Neutrophil (primary cell): ENCODE data around the gene CYB561D1.

Experiments
- H3K27ac ChIP-seq: fragments of 200-600 bp; sonication (generic); 2 replicates; pipeline ENCODE4 v1.5.1; 2016; ENCODE audit warnings: mild to moderate bottlenecking, moderate library complexity
- H3K27me3 ChIP-seq: fragments of 200-600 bp; sonication (generic); 2 replicates; pipeline ENCODE4 v1.6.0; 2016; ENCODE audit warnings: mild to moderate bottlenecking
- H3K36me3 ChIP-seq: fragments of 200-600 bp; sonication (generic); 2 replicates; pipeline ENCODE4 v1.5.1; 2017
- H3K4me1 ChIP-seq, 2 experiments: fragments of 200-600 bp in 1 of 2; sonication (generic) in 1 of 2; 1 replicate in 1 of 2; 2 replicates in 1 of 2; pipeline versions ENCODE4 v1.5.1 to v1.6.1; 2013 to 2016; ENCODE audit warnings: low read depth in 1 of 2, low read length in 1 of 2, mild to moderate bottlenecking in 1 of 2, moderate library complexity in 1 of 2; ENCODE audit not compliant: control insufficient read depth in 1 of 2, insufficient read depth in 1 of 2
- H3K4me3 ChIP-seq, 2 experiments: fragments of 200-600 bp in 1 of 2; sonication (generic) in 1 of 2; 1 replicate in 1 of 2; 2 replicates in 1 of 2; pipeline ENCODE4 v1.5.1; 2013 to 2016; ENCODE audit warnings: low read depth in 1 of 2, low read length in 1 of 2, mild to moderate bottlenecking in 1 of 2, moderate library complexity in 1 of 2
- H3K9me3 ChIP-seq: fragments of 200-600 bp; sonication (generic); 2 replicates; pipeline ENCODE4 v1.5.1; 2016
- CTCF ChIP-seq: fragments of 200-600 bp; sonication (generic); IDR thresholded peaks from 2 replicates; pipeline ENCODE4 v1.5.1; 2016; ENCODE audit warnings: antibody characterized with exemption

CYB561D1 gene

DNA sequence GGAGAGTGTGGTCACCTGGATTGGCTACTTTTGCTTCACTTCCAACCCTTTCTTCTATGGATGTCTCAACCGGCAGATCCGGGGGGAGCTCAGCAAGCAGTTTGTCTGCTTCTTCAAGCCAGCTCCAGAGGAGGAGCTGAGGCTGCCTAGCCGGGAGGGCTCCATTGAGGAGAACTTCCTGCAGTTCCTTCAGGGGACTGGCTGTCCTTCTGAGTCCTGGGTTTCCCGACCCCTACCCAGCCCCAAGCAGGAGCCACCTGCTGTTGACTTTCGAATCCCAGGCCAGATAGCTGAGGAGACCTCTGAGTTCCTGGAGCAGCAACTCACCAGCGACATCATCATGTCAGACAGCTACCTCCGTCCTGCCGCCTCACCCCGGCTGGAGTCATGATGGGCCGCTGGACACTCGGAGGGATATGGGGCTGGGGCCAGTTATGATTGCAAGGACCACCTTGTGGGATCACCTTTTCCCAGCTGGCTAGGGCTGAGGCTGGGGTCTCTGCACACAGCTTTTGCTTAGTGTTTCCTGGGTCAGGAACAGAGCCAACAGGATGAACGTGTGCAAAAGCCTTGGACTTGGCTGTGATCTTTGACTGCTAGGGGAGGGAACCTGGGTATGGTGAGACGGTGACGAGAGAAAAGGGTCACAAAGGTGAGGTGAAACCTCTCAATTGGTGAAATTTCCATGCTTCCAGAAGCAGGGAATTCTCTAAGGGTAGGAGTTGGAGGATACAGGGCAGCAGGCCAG, 50.3 kb downstream of the CYB561D1 start:
- no peak overlapping the region for H3K27ac ChIP-seq
- H3K9me3 ChIP-seq: no peaks in the 10 kb centered on the region
- TF ChIP-seq CTCF: no peak
- no peak overlapping the region for H3K4me3 ChIP-seq
- H3K4me1 ChIP-seq: peaks cover 19 to 21% of the 10 kb centered on the region in 2 experiments
- no peaks in the 10 kb centered on the region for H3K36me3 ChIP-seq
- no peaks in the 10 kb centered on the region for H3K27me3 ChIP-seq

DNA sequence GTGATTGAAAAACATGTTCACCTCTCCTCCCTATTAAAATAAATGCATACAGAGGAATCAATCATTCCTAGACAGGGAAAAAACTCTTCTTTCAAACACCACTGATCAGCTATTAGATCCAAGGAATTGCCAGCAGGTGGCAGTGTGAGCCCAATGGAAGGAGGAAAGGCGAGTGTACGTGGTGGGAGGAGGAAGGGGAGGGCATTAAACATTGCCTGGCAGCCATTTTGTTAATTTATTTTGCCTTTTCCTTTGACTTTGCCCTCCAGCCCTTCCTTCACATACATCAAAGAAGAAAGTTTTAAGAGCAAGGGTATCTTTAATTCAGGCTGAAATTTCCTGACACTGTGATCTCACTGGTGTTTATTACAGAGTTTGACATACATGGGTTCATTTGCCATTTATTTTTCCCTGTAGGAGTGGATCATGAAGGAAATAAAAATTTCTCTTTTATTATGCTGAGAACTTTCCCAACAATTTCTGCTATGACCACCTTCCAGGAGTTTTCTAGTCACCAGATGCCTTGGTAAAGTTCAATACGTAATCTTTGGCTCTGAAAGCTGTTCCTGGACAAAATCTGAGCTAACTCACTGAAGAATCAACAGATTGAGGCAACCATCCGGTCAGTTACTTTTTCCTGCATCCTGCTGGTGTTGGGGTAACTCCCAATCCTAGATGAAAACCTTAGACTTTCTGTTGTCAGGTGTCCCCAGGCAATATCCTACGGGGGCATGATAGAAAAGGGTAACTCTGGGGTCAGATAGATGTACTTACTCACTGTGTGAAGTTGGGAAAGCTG, 52.6 kb downstream of the CYB561D1 start:
- Histone ChIP-seq H3K27ac (peak overlapping the region; percentile 97), H3K4me1 (peaks cover 42 to 44% of the 10 kb centered on the region in 2 experiments), H3K4me3 (peak overlapping the region; percentile 92 to 95), H3K27me3 (no peaks in the 10 kb centered on the region), H3K9me3 (no peaks in the 10 kb centered on the region), H3K36me3 (no peaks in the 10 kb centered on the region)
- TF ChIP-seq CTCF: peak; percentile 94

- Histone ChIP-seq H3K9me3 (no peaks in the 10 kb centered on the region), H3K27ac (peak overlapping the region; percentile 97), H3K4me3 (peak overlapping the region; percentile 92 to 95), H3K36me3 (no peaks in the 10 kb centered on the region), H3K4me1 (peaks cover 54 to 55% of the 10 kb centered on the region in 2 experiments), H3K27me3 (no peaks in the 10 kb centered on the region)
- no peak for TF ChIP-seq CTCF
Measured at GRCh38 chr1:109547463-109548320, 53.8 kb downstream of the CYB561D1 start.

DNA sequence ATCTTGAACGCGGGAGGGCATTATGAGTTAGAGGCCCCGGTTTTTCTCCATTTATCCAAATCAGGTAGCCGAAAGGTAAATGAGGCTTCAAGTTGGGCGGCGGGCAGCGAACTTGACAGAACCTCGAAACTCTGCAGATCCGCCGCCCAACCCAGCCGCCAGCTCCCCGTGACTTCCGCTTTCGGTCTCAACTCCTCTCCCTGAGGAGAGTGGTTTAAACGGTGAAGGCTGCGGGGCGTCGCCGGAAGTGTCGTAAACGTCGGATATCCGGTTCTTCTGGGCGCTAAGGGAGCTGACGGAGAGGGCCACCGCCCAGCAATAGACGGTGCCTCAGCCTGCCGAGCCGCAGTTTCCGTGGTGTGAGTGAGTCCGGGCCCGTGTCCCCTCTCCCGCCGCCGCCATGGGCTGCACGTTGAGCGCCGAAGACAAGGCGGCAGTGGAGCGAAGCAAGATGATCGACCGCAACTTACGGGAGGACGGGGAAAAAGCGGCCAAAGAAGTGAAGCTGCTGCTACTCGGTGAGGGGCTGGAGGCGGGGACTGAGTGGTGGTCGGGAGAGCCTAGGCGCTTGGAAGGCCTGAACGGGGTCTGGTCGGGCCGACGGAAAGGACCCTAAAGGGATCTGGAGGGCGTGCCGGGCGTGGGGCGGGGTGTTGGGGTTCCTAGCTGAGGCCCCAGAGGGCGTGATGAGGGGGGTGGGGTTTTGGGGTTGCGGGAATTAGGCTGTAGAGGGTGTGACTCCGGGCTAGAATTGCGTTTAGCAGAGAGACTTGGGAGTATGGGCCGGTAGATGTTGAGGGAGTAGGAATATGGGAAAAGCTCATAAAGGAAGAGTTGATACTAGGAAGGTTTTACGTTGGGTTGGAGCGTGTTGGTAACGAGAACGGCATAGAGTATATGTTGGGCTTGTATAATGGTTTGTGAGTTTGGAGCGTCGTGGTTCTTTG, 54.7 kb downstream of the CYB561D1 start, which contains the start of gene GNAI3:
Gene GNAI3 (plus strand): TSS at position 295 of the 947 bp plus-strand sequence. CDS start 106 bp downstream, at position 401.
- Histone ChIP-seq H3K27ac (peak within 1 kb of the TSS; percentile 97), H3K4me3 (peak within 1 kb of the TSS; percentile 92 to 95), H3K27me3 (no peaks in the 10 kb centered on the region), H3K36me3 (no peaks in the 10 kb centered on the region), H3K9me3 (no peaks in the 10 kb centered on the region), H3K4me1 (peaks cover 62% of the 10 kb centered on the region in 2 experiments)
- peak; percentile 37 for TF ChIP-seq CTCF
